ENCODE results near the gene PIP5K1B.

Gene PIP5K1B

DNA sequence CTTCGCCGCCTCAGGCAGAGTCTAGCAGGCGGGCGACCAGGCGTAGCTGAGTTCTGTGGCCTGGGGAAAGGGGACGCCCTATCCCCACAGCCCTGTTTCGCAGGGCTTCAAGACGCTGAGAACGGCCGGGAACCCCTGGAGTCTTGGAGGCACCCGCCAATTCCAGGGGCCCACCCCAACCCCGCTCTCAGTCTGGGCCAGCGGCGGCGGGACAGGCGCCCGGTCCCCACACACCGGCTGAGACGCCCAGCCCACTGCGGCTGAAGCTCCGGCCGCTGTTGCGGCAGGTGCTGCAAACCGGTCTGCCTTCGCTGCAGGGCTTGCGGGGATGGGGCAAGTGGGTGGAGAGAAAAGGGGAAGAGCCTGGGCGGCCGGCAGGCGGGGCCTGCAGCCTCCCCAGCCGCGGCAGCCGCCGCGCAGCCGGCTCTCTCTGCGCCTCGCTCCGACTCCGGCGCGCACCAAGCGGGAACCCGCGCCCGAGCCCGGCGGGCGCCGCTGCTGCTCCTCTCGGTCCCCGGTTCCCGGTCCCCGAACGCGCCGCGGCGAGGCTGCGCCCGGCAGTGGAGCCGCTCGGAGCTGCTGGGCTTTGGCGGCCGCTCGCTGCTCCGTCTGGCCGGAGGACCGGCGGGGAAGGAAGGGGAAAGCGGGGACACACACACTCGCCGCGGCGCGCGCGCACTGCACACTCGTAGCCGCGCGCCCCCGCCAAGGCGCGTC lies at the start of gene PIP5K1B:
Gene PIP5K1B (plus strand): TSS at position 427 of the 717 bp plus-strand sequence. CDS start 117,375 bp downstream, outside the sequence.
- in situ Hi-C loops (cut with HindIII; ENCODE audit: low pct_unique_long_range_greater_than_20kb, low sequenced_read_pairs) = no loop called here
- DNase-seq (ENCODE audit: low read depth in 1 of 2, low spot score in 1 of 2) = peak; percentile 76 to 84
- TF ChIP-seq JUND (IDR thresholded peaks at IDR 0.05; ENCODE audit: low read depth) = no peak

GRCh38 chr9:68664036-68664435 lies 41.0 kb upstream of the PIP5K1B start:
- DNase-seq (ENCODE audit: low read depth in 1 of 2, low spot score in 1 of 2) = no peak
- in situ Hi-C loops (cut with HindIII; ENCODE audit: low pct_unique_long_range_greater_than_20kb, low sequenced_read_pairs) = no loop called here

DNA sequence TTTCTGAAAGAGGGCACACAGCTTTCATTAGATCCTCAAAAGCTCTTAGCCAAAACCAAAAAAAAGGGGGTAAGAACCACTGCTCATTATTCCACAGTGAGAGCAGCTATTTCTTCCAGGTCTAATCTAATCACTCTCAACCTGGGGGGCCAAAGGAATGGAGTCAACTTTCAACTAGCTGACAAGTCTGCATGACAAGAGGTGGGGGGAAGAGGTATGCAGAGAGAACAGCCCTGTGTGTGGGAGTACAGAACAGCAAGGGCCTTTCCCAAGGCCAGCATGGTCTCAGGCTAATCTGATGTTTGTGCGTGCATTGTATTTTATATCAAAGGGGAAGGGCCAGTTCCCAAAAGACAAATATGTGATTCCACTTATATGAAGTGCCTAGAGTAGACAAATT lies 36.9 kb upstream of the PIP5K1B start:
- DNase-seq (ENCODE audit: low read depth in 1 of 2, low spot score in 1 of 2) = no peak
- in situ Hi-C loops (cut with HindIII; ENCODE audit: low pct_unique_long_range_greater_than_20kb, low sequenced_read_pairs) = no loop called here
- no peak for TF ChIP-seq JUND (IDR thresholded peaks at IDR 0.05; ENCODE audit: low read depth)

More at GRCh38 chr9:68664036-68664435, 41.0 kb upstream of the PIP5K1B start:
- TF ChIP-seq JUND (IDR thresholded peaks at IDR 0.05; ENCODE audit: low read depth) = no peak

GRCh38 chr9:68669218-68669617 lies 35.8 kb upstream of the PIP5K1B start:
- TF ChIP-seq JUND (IDR thresholded peaks at IDR 0.05; ENCODE audit: low read depth) = no peak
- in situ Hi-C loops (cut with HindIII; ENCODE audit: low pct_unique_long_range_greater_than_20kb, low sequenced_read_pairs) = no loop called here
- no peak for DNase-seq (ENCODE audit: low read depth in 1 of 2, low spot score in 1 of 2)

GRCh38 chr9:68672215-68672614 lies 32.8 kb upstream of the PIP5K1B start:
- in situ Hi-C loops (cut with HindIII; ENCODE audit: low pct_unique_long_range_greater_than_20kb, low sequenced_read_pairs) = no loop called here
- no peak for DNase-seq (ENCODE audit: low read depth in 1 of 2, low spot score in 1 of 2)
- TF ChIP-seq JUND (IDR thresholded peaks at IDR 0.05; ENCODE audit: low read depth) = no peak

DNA sequence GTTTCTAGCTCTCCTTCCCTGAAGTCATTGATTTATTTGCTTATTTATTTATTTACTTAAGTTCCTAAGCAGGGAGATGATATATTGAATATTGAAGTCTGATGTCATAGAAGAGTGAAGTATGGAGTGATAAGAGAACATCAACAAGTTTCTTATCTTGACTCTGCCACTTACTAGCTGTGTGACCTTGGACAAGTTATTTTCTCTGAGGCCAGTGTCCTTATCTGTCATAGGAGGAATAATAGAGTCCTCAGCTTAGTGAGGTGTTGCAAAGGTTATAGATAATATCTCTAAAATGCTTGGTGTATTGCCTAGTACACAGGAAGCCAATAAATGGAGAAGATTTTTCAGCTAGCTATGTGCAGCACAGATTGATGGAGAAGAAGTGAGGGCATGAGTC lies 32.4 kb upstream of the PIP5K1B start:
- in situ Hi-C loops (cut with HindIII; ENCODE audit: low pct_unique_long_range_greater_than_20kb, low sequenced_read_pairs) = no loop called here
- no peak for DNase-seq (ENCODE audit: low read depth in 1 of 2, low spot score in 1 of 2)

DNA sequence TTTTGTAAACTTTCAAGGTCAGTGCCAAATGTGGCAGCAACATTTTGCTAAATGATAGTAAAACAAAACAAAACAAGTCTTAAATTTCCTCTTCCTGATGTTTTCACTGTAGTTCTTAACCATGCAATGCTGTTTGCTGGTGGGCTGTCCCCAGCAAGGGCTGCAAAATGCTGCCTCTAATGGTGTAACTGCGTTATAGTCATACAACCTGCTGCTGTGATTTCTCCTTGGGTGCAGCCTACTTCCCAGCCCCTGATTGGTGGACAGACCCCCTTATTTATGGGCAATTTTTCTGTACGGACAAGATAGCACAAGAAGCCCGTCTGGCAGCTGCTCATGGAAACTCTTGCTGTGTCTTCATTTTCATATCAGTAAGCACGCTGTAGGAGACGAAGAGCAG lies 26.6 kb upstream of the PIP5K1B start:
- in situ Hi-C loops (cut with HindIII; ENCODE audit: low pct_unique_long_range_greater_than_20kb, low sequenced_read_pairs) = no loop called here
- TF ChIP-seq JUND (IDR thresholded peaks at IDR 0.05; ENCODE audit: low read depth) = no peak
- no peak for DNase-seq (ENCODE audit: low read depth in 1 of 2, low spot score in 1 of 2)

More for the DNA sequence above, 32.4 kb upstream of the PIP5K1B start:
- TF ChIP-seq JUND (IDR thresholded peaks at IDR 0.05; ENCODE audit: low read depth) = no peak

GRCh38 chr9:68683433-68683832 lies 21.6 kb upstream of the PIP5K1B start:
- no peak for DNase-seq (ENCODE audit: low read depth in 1 of 2, low spot score in 1 of 2)
- in situ Hi-C loops (cut with HindIII; ENCODE audit: low pct_unique_long_range_greater_than_20kb, low sequenced_read_pairs) = no loop called here

GRCh38 chr9:68685213-68685612 lies 19.8 kb upstream of the PIP5K1B start:
- no peak for TF ChIP-seq JUND (IDR thresholded peaks at IDR 0.05; ENCODE audit: low read depth)
- in situ Hi-C loops (cut with HindIII; ENCODE audit: low pct_unique_long_range_greater_than_20kb, low sequenced_read_pairs) = no loop called here
- DNase-seq (ENCODE audit: low read depth in 1 of 2, low spot score in 1 of 2) = no peak

More at GRCh38 chr9:68683433-68683832, 21.6 kb upstream of the PIP5K1B start:
- no peak for TF ChIP-seq JUND (IDR thresholded peaks at IDR 0.05; ENCODE audit: low read depth)

GRCh38 chr9:68685770-68686169 lies 19.3 kb upstream of the PIP5K1B start:
- in situ Hi-C loops (cut with HindIII; ENCODE audit: low pct_unique_long_range_greater_than_20kb, low sequenced_read_pairs) = no loop called here
- no peak for TF ChIP-seq JUND (IDR thresholded peaks at IDR 0.05; ENCODE audit: low read depth)
- DNase-seq (ENCODE audit: low read depth in 1 of 2, low spot score in 1 of 2) = peak; percentile 7 to 49

DNA sequence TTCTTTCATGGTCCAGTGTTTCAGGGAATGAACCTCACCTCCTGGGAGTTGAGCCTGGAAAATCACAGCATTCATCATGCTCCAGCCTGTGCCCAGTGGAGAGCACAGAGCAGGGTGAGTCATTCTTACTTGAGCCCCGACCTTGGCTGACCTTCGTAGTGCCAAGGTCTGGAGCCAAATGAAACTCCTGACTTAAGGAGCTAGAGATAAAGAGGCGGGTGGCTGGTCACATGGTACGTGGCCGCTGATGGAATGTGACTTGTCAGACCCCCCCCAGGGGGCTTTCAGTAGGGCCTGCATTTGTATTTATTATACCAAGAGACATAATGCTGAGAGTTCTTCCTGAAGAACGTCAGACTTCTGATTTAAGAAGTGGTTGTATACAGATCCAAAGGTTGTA lies 15.0 kb upstream of the PIP5K1B start:
- no peak for DNase-seq (ENCODE audit: low read depth in 1 of 2, low spot score in 1 of 2)
- no peak for TF ChIP-seq JUND (IDR thresholded peaks at IDR 0.05; ENCODE audit: low read depth)
- in situ Hi-C loops (cut with HindIII; ENCODE audit: low pct_unique_long_range_greater_than_20kb, low sequenced_read_pairs) = no loop called here

GRCh38 chr9:68692519-68692918 lies 12.5 kb upstream of the PIP5K1B start:
- DNase-seq (ENCODE audit: low read depth in 1 of 2, low spot score in 1 of 2) = no peak
- in situ Hi-C loops (cut with HindIII; ENCODE audit: low pct_unique_long_range_greater_than_20kb, low sequenced_read_pairs) = no loop called here
- no peak for TF ChIP-seq JUND (IDR thresholded peaks at IDR 0.05; ENCODE audit: low read depth)

GRCh38 chr9:68694125-68694524 lies 10.9 kb upstream of the PIP5K1B start:
- in situ Hi-C loops (cut with HindIII; ENCODE audit: low pct_unique_long_range_greater_than_20kb, low sequenced_read_pairs) = no loop called here
- TF ChIP-seq JUND (IDR thresholded peaks at IDR 0.05; ENCODE audit: low read depth) = no peak
- DNase-seq (ENCODE audit: low read depth in 1 of 2, low spot score in 1 of 2) = no peak

- TF ChIP-seq JUND (IDR thresholded peaks at IDR 0.05; ENCODE audit: low read depth) = no peak
- no peak for DNase-seq (ENCODE audit: low read depth in 1 of 2, low spot score in 1 of 2)
- in situ Hi-C loops (cut with HindIII; ENCODE audit: low pct_unique_long_range_greater_than_20kb, low sequenced_read_pairs) = no loop called here
Measured at GRCh38 chr9:68697851-68698250, 7.2 kb upstream of the PIP5K1B start.

All from T47D (cell line).